ENCODE results near the gene DBP.

Gene DBP

GRCh38 chr19:48619692-48620585, 17.2 kb downstream of the DBP start:
- TF ChIP-seq USF1 (IDR thresholded peaks at IDR 0.05): no peak
- no peak for TF ChIP-seq FOXM1 (IDR thresholded peaks at IDR 0.05; ENCODE audit: borderline replicate concordance, low read depth)
- no peak; the same call in 1 of the 2 replicates for TF ChIP-seq NFIC (IDR thresholded peaks at IDR 0.05)
- no peak for TF ChIP-seq EP300 (IDR thresholded peaks at IDR 0.05; ENCODE audit: borderline replicate concordance)
- TF ChIP-seq MAX (IDR thresholded peaks at IDR 0.05): no peak
- TF ChIP-seq CEBPB (IDR thresholded peaks at IDR 0.05): no peak
- TF ChIP-seq REST (IDR thresholded peaks at IDR 0.05; ENCODE audit: low read depth): no peak
- TF ChIP-seq RAD21 (IDR thresholded peaks at IDR 0.05; ENCODE audit: low read depth): no peak
- TF ChIP-seq CREB1 (IDR thresholded peaks at IDR 0.05; ENCODE audit: low read depth): no peak
- no peak for TF ChIP-seq ZBTB7A (IDR thresholded peaks at IDR 0.05; ENCODE audit: low read depth)
- TF ChIP-seq TAF1 (IDR thresholded peaks at IDR 0.05; ENCODE audit: low read depth): no peak
- TF ChIP-seq TCF12 (IDR thresholded peaks at IDR 0.05; ENCODE audit: low read depth): no peak
- no peak for TF ChIP-seq EGR1 (IDR thresholded peaks at IDR 0.05)
- TF ChIP-seq TEAD4 (IDR thresholded peaks at IDR 0.05): no peak
- TF ChIP-seq YY1 (IDR thresholded peaks at IDR 0.05; ENCODE audit: low read depth): no peak

- TF ChIP-seq USF1 (IDR thresholded peaks at IDR 0.05) (peak; percentile 51; the same call in 1 of the 2 replicates), FOXM1 (IDR thresholded peaks at IDR 0.05; ENCODE audit: borderline replicate concordance, low read depth) (no peak), EGR1 (IDR thresholded peaks at IDR 0.05) (0 out of 2 replicates have a peak, but pooled peaks have one; percentile 13), MAX (IDR thresholded peaks at IDR 0.05) (peak; percentile 92), REST (IDR thresholded peaks at IDR 0.05; ENCODE audit: low read depth) (no peak), TCF12 (IDR thresholded peaks at IDR 0.05; ENCODE audit: low read depth) (peak; percentile 78), RAD21 (IDR thresholded peaks at IDR 0.05; ENCODE audit: low read depth) (no peak), CREB1 (IDR thresholded peaks at IDR 0.05; ENCODE audit: low read depth) (peak; percentile 97), YY1 (IDR thresholded peaks at IDR 0.05; ENCODE audit: low read depth) (peak; percentile 91), ZBTB7A (IDR thresholded peaks at IDR 0.05; ENCODE audit: low read depth) (no peak), TAF1 (IDR thresholded peaks at IDR 0.05; ENCODE audit: low read depth) (peak; percentile 99), TEAD4 (IDR thresholded peaks at IDR 0.05) (peak; percentile 7; the same call in 1 of the 2 replicates), NFIC (IDR thresholded peaks at IDR 0.05) (no peak; the same call in none of the 2 replicates), CEBPB (IDR thresholded peaks at IDR 0.05) (no peak), EP300 (IDR thresholded peaks at IDR 0.05; ENCODE audit: borderline replicate concordance) (no peak)
These were observed 18.1 kb downstream of the DBP start, which contains the start of the genes RPL18 and SPHK2 for GRCh38 chr19:48618916-48619691. Gene RPL18, minus strand, starts transcription at chr19:48619178. Its CDS starts 35 bp downstream, at chr19:48619143. Gene SPHK2, plus strand, starts transcription at chr19:48619506. Its CDS starts 1,009 bp downstream, at chr19:48620515.

- TF ChIP-seq MAX (IDR thresholded peaks at IDR 0.05): no peak
- no peak for TF ChIP-seq ZBTB7A (IDR thresholded peaks at IDR 0.05; ENCODE audit: low read depth)
- TF ChIP-seq TCF12 (IDR thresholded peaks at IDR 0.05; ENCODE audit: low read depth): no peak
- TF ChIP-seq CREB1 (IDR thresholded peaks at IDR 0.05; ENCODE audit: low read depth): no peak
- TF ChIP-seq YY1 (IDR thresholded peaks at IDR 0.05; ENCODE audit: low read depth): no peak
- TF ChIP-seq RAD21 (IDR thresholded peaks at IDR 0.05; ENCODE audit: low read depth): no peak
- TF ChIP-seq TEAD4 (IDR thresholded peaks at IDR 0.05): no peak
These were observed 18.8 kb downstream of the DBP start for GRCh38 chr19:48618278-48618915.

All from Ishikawa (cell line).